DLD1 (cell line): ENCODE results near the gene NAA80.
"Not testable (repeated sequence)": the region's sequence is repeated elsewhere in the genome, so short reads cannot be mapped to it uniquely, and the experiment has no call there.

ENCODE experiments used
- in situ Hi-C: cut with HindIII; loops from 2 replicates; pipeline ENCODE4 v1.10.0; 2017; ENCODE audit warnings: low sequenced_read_pairs

NAA80 gene

GRCh38 chr3:50294492-50295403 is 4.5 kb downstream of the NAA80 start:
- in situ Hi-C loops, result no loop called here

GRCh38 chr3:50294089-50294488 is 5.1 kb downstream of the NAA80 start:
- in situ Hi-C loops, result no loop called here

GRCh38 chr3:50293079-50293801 is 6.0 kb downstream of the NAA80 start:
- in situ Hi-C loops, result no loop called here

- in situ Hi-C loops, result no loop called here
These were observed 6.8 kb downstream of the NAA80 start, which contains the start of gene IFRD2 for GRCh38 chr3:50292159-50293078. Gene IFRD2, minus strand, starts transcription at chr3:50292429. Its CDS starts 155 bp downstream, at chr3:50292274.

- in situ Hi-C loops, result no loop called here
These were observed 9.0 kb downstream of the NAA80 start for GRCh38 chr3:50290161-50290641.

GRCh38 chr3:50289130-50289529 is 10.1 kb downstream of the NAA80 start:
- in situ Hi-C loops, result no loop called here

GRCh38 chr3:50288387-50289007 is 10.7 kb downstream of the NAA80 start:
- in situ Hi-C loops, result no loop called here

GRCh38 chr3:50287262-50287661 is 11.9 kb downstream of the NAA80 start:
- in situ Hi-C loops, result no loop called here

- in situ Hi-C loops, result no loop called here
These were observed 12.6 kb downstream of the NAA80 start for GRCh38 chr3:50286322-50287227.

GRCh38 chr3:50284121-50284520 is 15.1 kb downstream of the NAA80 start:
- in situ Hi-C loops, result not testable (repeated sequence)

- in situ Hi-C loops, result no loop called here
These were observed 19.8 kb downstream of the NAA80 start for GRCh38 chr3:50279255-50280016.

GRCh38 chr3:50278880-50279224 is 20.4 kb downstream of the NAA80 start, which contains the start of gene LSMEM2:
Gene LSMEM2, plus strand, starts transcription at chr3:50279087. Its CDS starts 27 bp downstream, at chr3:50279114.
- in situ Hi-C loops, result no loop called here

GRCh38 chr3:50278123-50278879 is 20.9 kb downstream of the NAA80 start:
- in situ Hi-C loops, result no loop called here

GRCh38 chr3:50276762-50277101 is 22.5 kb downstream of the NAA80 start:
- in situ Hi-C loops, result no loop called here

- in situ Hi-C loops, result no loop called here
These were observed 23.0 kb downstream of the NAA80 start for GRCh38 chr3:50275996-50276761.

- in situ Hi-C loops, result no loop called here
These were observed 23.8 kb downstream of the NAA80 start for GRCh38 chr3:50275141-50275995.
